Ovary (tissue), 3 donors: ENCODE measurements around the gene SAE1.

ENCODE experiments used
- CTCF ChIP-seq, 3 donors: fragments of 450-650 bp in 2 of 3; fragments of 200-600 bp in 1 of 3; IDR thresholded peaks; one replicate each; pipeline versions ENCODE4 v1.5.1 to v1.8.0; 2016 to 2022; ENCODE audit warnings: antibody characterized with exemption in 3 of 3, mild to moderate bottlenecking in 1 of 3
- EP300 ChIP-seq: sonication (generic); formaldehyde crosslinking; IDR thresholded peaks from one replicate; pipeline ENCODE4 v1.6.1; 2017; ENCODE audit warnings: antibody characterized with exemption
- POLR2A ChIP-seq: fragments of 450-650 bp; IDR thresholded peaks from one replicate; pipeline ENCODE4 v1.6.1; 2017; ENCODE audit warnings: antibody characterized with exemption, mild to moderate bottlenecking, moderate library complexity
- donor health status: DM: no; HTN: no; CAD: no.

- no peak for TF ChIP-seq EP300
- TF ChIP-seq CTCF (IDR thresholded peaks at IDR 0.05), result peak in 1 of 3 donors; percentile 11
- TF ChIP-seq POLR2A, result peak; percentile 59
Measured at GRCh38 chr19:47112166-47112996, 18.3 kb upstream of the SAE1 start.
